ENCODE data around the gene SUPT4H1.

SUPT4H1 gene

DNA sequence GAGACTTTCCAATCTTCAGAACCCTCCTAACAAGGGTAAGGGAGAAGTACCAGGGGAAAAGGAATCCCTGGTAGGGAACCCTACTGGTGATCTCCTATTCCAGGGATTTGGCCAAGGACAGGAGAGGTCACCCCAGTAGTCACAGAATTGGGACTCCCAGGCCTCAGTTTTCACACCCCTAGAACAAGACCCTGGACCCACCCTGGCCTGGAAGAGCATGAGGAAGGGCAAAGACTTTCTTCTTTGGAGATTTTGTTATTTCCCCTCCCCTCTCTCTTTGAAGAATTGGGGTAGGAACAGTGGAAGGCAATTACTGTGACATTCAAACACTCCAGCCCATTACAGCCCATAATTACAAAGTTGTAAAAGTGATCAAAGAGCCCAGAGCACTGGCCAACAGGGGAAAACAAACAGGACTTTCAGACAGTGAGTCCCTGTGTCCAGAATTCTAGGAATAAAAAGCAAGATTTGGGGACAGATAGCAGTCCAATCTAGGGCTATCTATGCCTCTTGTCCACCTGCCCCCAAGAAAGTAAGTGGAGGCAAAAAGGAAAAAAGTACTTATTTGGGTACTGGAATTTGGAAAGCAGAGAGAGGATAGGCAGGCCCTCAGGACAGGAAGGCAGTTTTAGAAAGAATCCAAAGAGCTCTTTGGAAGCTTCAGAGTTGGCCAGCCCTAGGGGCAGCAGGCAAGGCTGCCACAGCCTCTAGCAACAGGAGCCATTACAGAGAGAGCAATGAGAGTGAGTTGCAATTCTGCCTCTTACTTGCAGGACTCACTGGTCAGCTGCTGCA is 13.4 kb upstream of the SUPT4H1 start:
- H3K79me1 ChIP-seq (ENCODE audit: low read length): no peaks in the 10 kb centered on the region
- H3K79me2 ChIP-seq (ENCODE audit: control insufficient read depth, insufficient read depth, low read length): no peaks in the 10 kb centered on the region
- H3K4me3 ChIP-seq (ENCODE audit: low read length): no peak overlapping the region
- peak overlapping the region; percentile 59 for H3K27ac ChIP-seq (ENCODE audit: low read depth, low read length)
- H3K9ac ChIP-seq (ENCODE audit: low read length): no peak overlapping the region
- H4K8ac ChIP-seq (ENCODE audit: low read depth, low read length): no peak overlapping the region
- H3K4me1 ChIP-seq (ENCODE audit: control insufficient read depth, low read depth, low read length): peaks cover 2% of the 10 kb centered on the region
- no peak overlapping the region for H3K18ac ChIP-seq (ENCODE audit: low read length)
- no peak overlapping the region for H3K4me2 ChIP-seq (ENCODE audit: low read length)
- H2BK15ac ChIP-seq (replicated peaks; ENCODE audit: low read depth): no peak overlapping the region
- H3K56ac ChIP-seq (ENCODE audit: low read length): no peak overlapping the region
- no peaks in the 10 kb centered on the region for H3K36me3 ChIP-seq (ENCODE audit: control insufficient read depth, insufficient read depth, low read length)
- peak overlapping the region; percentile 6 for H4K5ac ChIP-seq (ENCODE audit: low read length)
- H2BK5ac ChIP-seq (ENCODE audit: low read length): no peak overlapping the region
- no peak for DNase-seq
- no peak overlapping the region for H2AK5ac ChIP-seq (ENCODE audit: low read length)
- H3K27me3 ChIP-seq (ENCODE audit: insufficient read depth, low read length, poor library complexity): no peaks in the 10 kb centered on the region
- no peak overlapping the region for H3K4ac ChIP-seq (ENCODE audit: low read depth, low read length)
- H3K23ac ChIP-seq (ENCODE audit: low read length): no peak overlapping the region
- H2BK120ac ChIP-seq (ENCODE audit: low read depth, low read length): no peak overlapping the region

DNA sequence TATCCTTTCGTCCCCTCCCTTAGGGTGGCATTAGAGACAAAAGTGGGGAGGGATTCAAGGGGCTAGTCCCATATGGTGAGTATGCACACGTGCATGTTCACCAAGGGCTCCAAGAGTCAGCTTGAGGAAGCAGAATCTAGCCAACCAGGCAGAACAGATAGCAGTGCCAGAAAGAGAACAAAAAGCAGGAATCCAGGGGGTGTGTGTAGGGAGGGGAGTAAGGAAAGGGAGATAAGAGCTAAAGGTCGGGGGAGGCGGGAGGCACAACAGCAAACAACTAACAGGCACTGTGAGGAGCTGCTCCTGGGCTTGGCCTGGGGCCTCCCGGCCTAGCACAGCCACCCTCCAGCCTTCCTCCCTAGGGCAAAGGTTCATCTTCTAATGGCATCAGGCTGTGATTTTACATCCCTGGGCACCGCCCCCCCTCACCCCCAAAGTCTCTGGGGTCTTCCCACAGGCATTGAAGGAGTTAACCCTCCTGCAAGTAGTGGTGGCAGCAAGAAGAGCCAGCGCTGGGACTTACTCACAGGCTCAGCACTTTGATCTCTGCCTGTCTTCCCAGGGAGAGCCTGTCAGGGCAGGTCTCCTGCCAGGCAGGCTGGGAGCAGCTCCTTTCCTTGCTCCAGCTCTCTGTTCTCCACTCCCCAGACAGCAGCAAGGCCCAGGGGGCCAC is 12.4 kb upstream of the SUPT4H1 start:
- Histone ChIP-seq H2BK5ac (ENCODE audit: low read length) (no peak overlapping the region), H3K9ac (ENCODE audit: low read length) (no peak overlapping the region), H3K4me2 (ENCODE audit: low read length) (no peak overlapping the region), H3K79me1 (ENCODE audit: low read length) (no peaks in the 10 kb centered on the region), H2AK5ac (ENCODE audit: low read length) (no peak overlapping the region), H2BK15ac (replicated peaks; ENCODE audit: low read depth) (no peak overlapping the region), H3K18ac (ENCODE audit: low read length) (no peak overlapping the region), H2BK120ac (ENCODE audit: low read depth, low read length) (no peak overlapping the region), H3K27ac (ENCODE audit: low read depth, low read length) (peak overlapping the region; percentile 59), H3K4me3 (ENCODE audit: low read length) (no peak overlapping the region), H3K4ac (ENCODE audit: low read depth, low read length) (no peak overlapping the region), H4K5ac (ENCODE audit: low read length) (no peak overlapping the region), H4K8ac (ENCODE audit: low read depth, low read length) (no peak overlapping the region), H3K27me3 (ENCODE audit: insufficient read depth, low read length, poor library complexity) (no peaks in the 10 kb centered on the region), H3K36me3 (ENCODE audit: control insufficient read depth, insufficient read depth, low read length) (no peaks in the 10 kb centered on the region), H3K56ac (ENCODE audit: low read length) (peak overlapping the region; percentile 25), H3K79me2 (ENCODE audit: control insufficient read depth, insufficient read depth, low read length) (no peaks in the 10 kb centered on the region), H3K4me1 (ENCODE audit: control insufficient read depth, low read depth, low read length) (peaks cover 2% of the 10 kb centered on the region), H3K23ac (ENCODE audit: low read length) (no peak overlapping the region)
- DNase-seq: peak; percentile 43
- no CpG with 5 or more reads among the region's 7 CpGs for WGBS (ENCODE audit: extremely low coverage, insufficient coverage, low lambda C conversion rate)

DNA sequence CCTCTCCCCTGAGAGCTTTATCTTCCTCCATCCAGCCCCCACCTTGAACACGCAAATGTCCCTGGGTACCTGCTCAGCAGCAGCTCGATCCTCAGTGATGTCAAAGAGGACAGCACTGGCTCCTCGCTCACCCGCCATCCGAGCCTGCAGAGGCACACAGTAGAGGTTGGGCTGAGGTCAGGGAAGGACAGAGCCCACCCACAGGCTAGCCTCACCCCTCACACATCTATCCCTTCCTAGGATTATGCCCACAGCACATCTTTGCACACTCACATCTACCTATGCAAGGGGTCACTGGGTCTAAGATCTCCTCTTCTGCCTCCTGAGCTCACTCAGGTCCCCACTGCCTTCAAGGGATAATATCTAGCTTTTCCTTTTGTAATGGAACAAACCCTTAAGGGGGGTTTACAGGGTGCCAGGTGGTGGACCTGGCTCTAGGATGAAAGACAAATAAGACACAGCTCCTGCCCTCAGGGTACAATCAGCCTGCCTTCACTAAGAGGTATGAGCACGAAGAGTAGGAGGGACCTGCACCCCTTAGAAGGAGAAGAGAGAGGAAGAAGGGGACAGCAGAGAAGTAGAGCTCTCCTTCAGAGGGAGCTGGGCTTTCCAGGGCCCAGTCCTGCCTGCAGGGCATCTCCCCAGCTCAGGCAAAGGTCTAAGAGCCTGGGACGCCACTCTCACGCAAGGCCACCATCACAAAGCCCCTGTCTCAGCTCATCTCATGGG is 11.6 kb upstream of the SUPT4H1 start:
- no CpG with 5 or more reads among the region's 8 CpGs for WGBS (ENCODE audit: extremely low coverage, insufficient coverage, low lambda C conversion rate)
- Histone ChIP-seq H3K79me1 (ENCODE audit: low read length) (no peaks in the 10 kb centered on the region), H3K18ac (ENCODE audit: low read length) (no peak overlapping the region), H2AK5ac (ENCODE audit: low read length) (no peak overlapping the region), H4K5ac (ENCODE audit: low read length) (no peak overlapping the region), H2BK120ac (ENCODE audit: low read depth, low read length) (no peak overlapping the region), H3K27ac (ENCODE audit: low read depth, low read length) (no peak overlapping the region), H3K4me1 (ENCODE audit: control insufficient read depth, low read depth, low read length) (peaks cover 2% of the 10 kb centered on the region), H3K79me2 (ENCODE audit: control insufficient read depth, insufficient read depth, low read length) (no peaks in the 10 kb centered on the region), H3K56ac (ENCODE audit: low read length) (no peak overlapping the region), H2BK5ac (ENCODE audit: low read length) (no peak overlapping the region), H3K4me3 (ENCODE audit: low read length) (no peak overlapping the region), H3K4ac (ENCODE audit: low read depth, low read length) (no peak overlapping the region), H3K9ac (ENCODE audit: low read length) (no peak overlapping the region), H2BK15ac (replicated peaks; ENCODE audit: low read depth) (no peak overlapping the region), H3K23ac (ENCODE audit: low read length) (no peak overlapping the region), H3K36me3 (ENCODE audit: control insufficient read depth, insufficient read depth, low read length) (no peaks in the 10 kb centered on the region), H3K4me2 (ENCODE audit: low read length) (no peak overlapping the region), H3K27me3 (ENCODE audit: insufficient read depth, low read length, poor library complexity) (no peaks in the 10 kb centered on the region), H4K8ac (ENCODE audit: low read depth, low read length) (no peak overlapping the region)
- no peak for DNase-seq

DNA sequence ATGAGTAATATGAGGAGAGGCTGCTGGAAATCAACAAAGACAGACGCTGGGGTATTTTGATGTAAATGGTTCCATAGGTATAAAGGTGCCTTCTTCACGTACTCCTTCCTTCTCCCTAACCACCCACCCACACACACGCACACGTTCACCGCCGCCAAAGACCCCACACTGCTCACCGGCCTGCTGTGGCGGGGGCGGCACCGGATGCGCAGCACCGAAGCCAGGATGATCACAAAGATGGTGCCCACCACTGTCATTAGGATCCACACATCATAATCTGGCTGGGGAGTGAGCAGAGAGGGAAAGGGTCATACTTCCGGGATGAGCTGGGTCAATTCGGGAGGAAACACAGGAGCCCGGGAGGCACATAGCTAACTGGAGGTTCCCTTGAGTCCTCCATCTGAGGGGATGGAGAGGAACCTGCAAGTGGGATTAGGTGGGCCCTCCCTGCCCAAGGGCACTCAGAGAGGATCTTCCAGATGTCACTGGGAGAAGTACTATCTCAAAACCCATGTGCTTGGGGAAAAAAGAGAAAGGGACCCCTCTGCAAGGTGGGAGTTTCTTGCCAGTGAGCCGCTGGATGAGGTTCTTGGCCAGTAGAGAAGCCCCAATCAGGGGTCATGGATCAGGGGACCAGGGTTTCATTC is 10.5 kb upstream of the SUPT4H1 start:
- peaks cover 2% of the 10 kb centered on the region for H3K4me1 ChIP-seq (ENCODE audit: control insufficient read depth, low read depth, low read length)
- no peak overlapping the region for H3K27ac ChIP-seq (ENCODE audit: low read depth, low read length)
- no peak overlapping the region for H4K5ac ChIP-seq (ENCODE audit: low read length)
- H3K36me3 ChIP-seq (ENCODE audit: control insufficient read depth, insufficient read depth, low read length): no peaks in the 10 kb centered on the region
- H3K9ac ChIP-seq (ENCODE audit: low read length): no peak overlapping the region
- H3K79me2 ChIP-seq (ENCODE audit: control insufficient read depth, insufficient read depth, low read length): no peaks in the 10 kb centered on the region
- H3K4ac ChIP-seq (ENCODE audit: low read depth, low read length): no peak overlapping the region
- WGBS (ENCODE audit: extremely low coverage, insufficient coverage, low lambda C conversion rate): no CpG with 5 or more reads among the region's 16 CpGs
- H2BK15ac ChIP-seq (replicated peaks; ENCODE audit: low read depth): no peak overlapping the region
- no peak overlapping the region for H3K56ac ChIP-seq (ENCODE audit: low read length)
- no peaks in the 10 kb centered on the region for H3K27me3 ChIP-seq (ENCODE audit: insufficient read depth, low read length, poor library complexity)
- H3K18ac ChIP-seq (ENCODE audit: low read length): no peak overlapping the region
- no peak overlapping the region for H2BK120ac ChIP-seq (ENCODE audit: low read depth, low read length)
- DNase-seq: no peak
- no peak overlapping the region for H3K23ac ChIP-seq (ENCODE audit: low read length)
- no peaks in the 10 kb centered on the region for H3K79me1 ChIP-seq (ENCODE audit: low read length)
- no peak overlapping the region for H2AK5ac ChIP-seq (ENCODE audit: low read length)
- no peak overlapping the region for H2BK5ac ChIP-seq (ENCODE audit: low read length)
- no peak overlapping the region for H3K4me2 ChIP-seq (ENCODE audit: low read length)
- no peak overlapping the region for H4K8ac ChIP-seq (ENCODE audit: low read depth, low read length)
- no peak overlapping the region for H3K4me3 ChIP-seq (ENCODE audit: low read length)

DNA sequence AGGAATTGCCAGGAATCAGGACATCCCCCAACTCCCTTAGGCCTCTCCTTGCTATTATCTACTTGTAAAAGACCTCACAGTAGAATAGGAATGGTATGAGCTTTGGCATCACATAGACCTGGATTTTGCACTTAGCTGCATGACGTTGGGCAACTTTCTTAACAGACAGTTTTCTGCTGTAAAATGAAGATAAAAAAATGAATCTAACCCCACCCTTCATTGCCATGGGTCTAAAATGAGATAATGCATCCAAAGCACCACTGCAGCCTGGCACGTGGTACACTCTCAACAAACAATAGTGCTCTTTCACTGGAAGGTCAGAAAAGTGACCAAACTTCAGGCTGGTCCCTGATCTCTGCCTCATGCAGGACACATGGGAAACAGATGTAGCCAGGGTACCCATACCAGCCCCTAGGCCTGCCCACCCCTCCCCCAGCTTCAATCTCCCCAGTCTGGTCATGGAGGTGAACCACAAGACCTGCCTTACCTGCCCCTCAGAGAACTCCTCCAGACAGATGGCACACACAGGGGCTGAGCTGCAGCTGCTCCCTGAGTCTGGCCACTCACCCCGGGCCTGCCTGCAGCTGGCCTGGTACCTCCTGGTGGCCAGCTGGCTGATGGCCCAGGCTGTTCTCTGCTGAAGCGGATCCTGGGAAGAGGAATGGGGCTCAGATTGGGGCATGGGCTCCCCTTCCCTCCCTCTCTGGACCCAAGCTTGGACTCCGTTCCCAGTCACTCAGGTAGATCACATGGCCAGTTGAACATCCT is 8.5 kb upstream of the SUPT4H1 start:
- Histone ChIP-seq H3K18ac (ENCODE audit: low read length) (no peak overlapping the region), H3K79me2 (ENCODE audit: control insufficient read depth, insufficient read depth, low read length) (no peaks in the 10 kb centered on the region), H3K56ac (ENCODE audit: low read length) (no peak overlapping the region), H2BK5ac (ENCODE audit: low read length) (no peak overlapping the region), H2BK15ac (replicated peaks; ENCODE audit: low read depth) (no peak overlapping the region), H3K9ac (ENCODE audit: low read length) (no peak overlapping the region), H3K36me3 (ENCODE audit: control insufficient read depth, insufficient read depth, low read length) (no peaks in the 10 kb centered on the region), H3K27ac (ENCODE audit: low read depth, low read length) (no peak overlapping the region), H3K23ac (ENCODE audit: low read length) (no peak overlapping the region), H2BK120ac (ENCODE audit: low read depth, low read length) (no peak overlapping the region), H3K4ac (ENCODE audit: low read depth, low read length) (no peak overlapping the region), H4K8ac (ENCODE audit: low read depth, low read length) (no peak overlapping the region), H2AK5ac (ENCODE audit: low read length) (no peak overlapping the region), H3K79me1 (ENCODE audit: low read length) (no peaks in the 10 kb centered on the region), H3K27me3 (ENCODE audit: insufficient read depth, low read length, poor library complexity) (no peaks in the 10 kb centered on the region), H3K4me1 (ENCODE audit: control insufficient read depth, low read depth, low read length) (peaks cover 2% of the 10 kb centered on the region), H3K4me3 (ENCODE audit: low read length) (no peak overlapping the region), H4K5ac (ENCODE audit: low read length) (no peak overlapping the region), H3K4me2 (ENCODE audit: low read length) (no peak overlapping the region)
- WGBS (ENCODE audit: extremely low coverage, insufficient coverage, low lambda C conversion rate): no CpG with 5 or more reads among the region's 5 CpGs
- no peak for DNase-seq
